Neuron (in vitro differentiated cells): ENCODE data around the gene NEO1.

Experiments
- H2AFZ ChIP-seq: one replicate; pipeline ENCODE4 v1.6.1; 2013; ENCODE audit warnings: low read depth, mild to moderate bottlenecking, inconsistent platforms, low read length, moderate library complexity
- H3K27me3 ChIP-seq: one replicate; pipeline ENCODE4 v1.6.1; 2013; ENCODE audit warnings: low read length; ENCODE audit not compliant: insufficient read depth
- H3K36me3 ChIP-seq: one replicate; pipeline ENCODE4 v1.6.1; 2013; ENCODE audit warnings: low read length; ENCODE audit not compliant: insufficient read depth
- H3K4me1 ChIP-seq: one replicate; pipeline ENCODE4 v1.6.1; 2013; ENCODE audit warnings: low read length; ENCODE audit not compliant: insufficient read depth
- H3K4me3 ChIP-seq: 2 replicates; pipeline ENCODE4 v1.5.1; 2013; ENCODE audit warnings: mild to moderate bottlenecking, low read length, moderate library complexity
- H3K9me3 ChIP-seq: one replicate; pipeline ENCODE4 v1.6.1; 2013; ENCODE audit warnings: low read length

NEO1 gene

GRCh38 chr15:73313861-73314260, 261.6 kb downstream of the NEO1 start:
- Histone ChIP-seq H3K9me3 (peaks cover 2% of the 10 kb centered on the region), H3K4me1 (peaks cover 14% of the 10 kb centered on the region), H3K4me3 (no peak overlapping the region), H2AFZ (no peak overlapping the region), H3K36me3 (peaks cover 6% of the 10 kb centered on the region), H3K27me3 (no peaks in the 10 kb centered on the region)

DNA sequence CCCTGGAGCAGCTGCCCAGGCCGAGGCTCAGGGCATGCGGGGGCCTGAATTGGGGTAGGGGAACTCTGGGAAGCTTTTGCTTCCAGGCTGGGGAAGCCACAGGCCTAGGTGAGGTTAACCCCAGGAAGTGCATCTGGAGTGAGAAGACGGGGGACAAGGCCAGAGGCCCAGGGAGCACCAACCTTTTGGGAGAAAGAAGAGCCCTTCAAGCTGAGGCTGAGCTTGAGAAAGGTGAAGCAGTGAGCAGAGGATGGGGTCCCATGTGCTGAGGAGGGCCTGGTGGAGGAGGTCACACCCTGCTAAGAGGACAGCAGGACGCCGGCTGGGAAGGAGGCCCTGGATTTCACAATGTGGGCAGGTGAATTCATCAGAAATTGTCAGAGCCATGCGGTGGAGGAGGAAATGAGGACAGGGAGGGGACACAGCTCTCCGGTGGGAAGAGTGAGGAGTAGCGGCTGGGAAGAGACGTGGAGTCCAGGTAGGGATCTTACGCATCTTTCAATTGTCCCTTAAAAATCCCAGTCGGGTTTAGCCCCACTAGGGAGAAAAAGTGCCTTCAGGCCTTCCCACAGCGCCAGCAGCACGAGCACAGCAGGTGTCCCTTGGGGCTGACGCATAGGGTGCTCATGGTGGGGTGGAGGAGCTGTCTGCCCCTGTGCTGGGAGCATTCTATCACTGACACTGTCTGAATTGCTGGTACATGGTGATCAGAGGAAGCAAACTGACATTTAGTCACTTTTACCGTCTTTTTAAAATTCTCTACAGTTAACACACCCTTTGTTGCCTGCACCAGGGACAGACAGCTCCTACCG, 265.6 kb downstream of the NEO1 start:
- Histone ChIP-seq H3K9me3 (no peaks in the 10 kb centered on the region), H3K4me3 (no peak overlapping the region), H2AFZ (no peak overlapping the region), H3K4me1 (peaks cover 19% of the 10 kb centered on the region), H3K36me3 (no peaks in the 10 kb centered on the region), H3K27me3 (no peaks in the 10 kb centered on the region)

GRCh38 chr15:73318463-73319351, 266.4 kb downstream of the NEO1 start:
- H3K27me3 ChIP-seq, result no peaks in the 10 kb centered on the region
- H3K4me1 ChIP-seq, result peaks cover 19% of the 10 kb centered on the region
- H3K9me3 ChIP-seq, result no peaks in the 10 kb centered on the region
- H2AFZ ChIP-seq, result no peak overlapping the region
- no peak overlapping the region for H3K4me3 ChIP-seq
- no peaks in the 10 kb centered on the region for H3K36me3 ChIP-seq

- Histone ChIP-seq H2AFZ (no peak overlapping the region), H3K9me3 (no peaks in the 10 kb centered on the region), H3K36me3 (no peaks in the 10 kb centered on the region), H3K4me1 (peaks cover 19% of the 10 kb centered on the region), H3K27me3 (no peaks in the 10 kb centered on the region), H3K4me3 (no peak overlapping the region)
Observed at GRCh38 chr15:73319460-73320245, 267.4 kb downstream of the NEO1 start.

DNA sequence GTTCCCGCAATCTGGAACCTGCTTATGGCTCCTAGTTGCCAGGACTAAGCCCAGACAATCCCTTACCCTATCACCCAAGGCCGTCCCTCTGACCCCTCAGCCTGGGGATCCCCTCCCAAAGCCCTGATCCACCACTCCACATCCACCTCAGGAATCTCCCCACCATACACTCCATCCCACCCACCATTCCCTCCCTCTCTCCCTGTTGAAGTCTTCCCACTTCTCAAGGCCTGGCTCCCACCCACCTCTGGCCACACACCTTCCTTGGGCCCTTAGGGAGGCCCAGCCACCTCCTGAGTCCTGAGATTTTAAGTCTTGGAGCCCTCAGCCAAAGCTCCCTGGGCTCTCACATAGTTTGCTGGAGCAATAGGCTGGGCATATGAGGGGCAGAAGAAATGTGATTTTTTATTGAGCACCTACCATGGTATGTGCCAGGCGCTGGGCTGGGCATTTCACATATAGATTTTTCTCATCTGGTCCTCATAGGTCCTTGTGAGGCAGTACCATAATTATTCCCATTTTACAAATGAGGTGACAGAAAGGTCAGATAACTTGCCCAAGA, 268.4 kb downstream of the NEO1 start:
- H3K36me3 ChIP-seq, result no peaks in the 10 kb centered on the region
- H2AFZ ChIP-seq, result no peak overlapping the region
- H3K27me3 ChIP-seq, result no peaks in the 10 kb centered on the region
- no peak overlapping the region for H3K4me3 ChIP-seq
- no peaks in the 10 kb centered on the region for H3K9me3 ChIP-seq
- H3K4me1 ChIP-seq, result peaks cover 19% of the 10 kb centered on the region

DNA sequence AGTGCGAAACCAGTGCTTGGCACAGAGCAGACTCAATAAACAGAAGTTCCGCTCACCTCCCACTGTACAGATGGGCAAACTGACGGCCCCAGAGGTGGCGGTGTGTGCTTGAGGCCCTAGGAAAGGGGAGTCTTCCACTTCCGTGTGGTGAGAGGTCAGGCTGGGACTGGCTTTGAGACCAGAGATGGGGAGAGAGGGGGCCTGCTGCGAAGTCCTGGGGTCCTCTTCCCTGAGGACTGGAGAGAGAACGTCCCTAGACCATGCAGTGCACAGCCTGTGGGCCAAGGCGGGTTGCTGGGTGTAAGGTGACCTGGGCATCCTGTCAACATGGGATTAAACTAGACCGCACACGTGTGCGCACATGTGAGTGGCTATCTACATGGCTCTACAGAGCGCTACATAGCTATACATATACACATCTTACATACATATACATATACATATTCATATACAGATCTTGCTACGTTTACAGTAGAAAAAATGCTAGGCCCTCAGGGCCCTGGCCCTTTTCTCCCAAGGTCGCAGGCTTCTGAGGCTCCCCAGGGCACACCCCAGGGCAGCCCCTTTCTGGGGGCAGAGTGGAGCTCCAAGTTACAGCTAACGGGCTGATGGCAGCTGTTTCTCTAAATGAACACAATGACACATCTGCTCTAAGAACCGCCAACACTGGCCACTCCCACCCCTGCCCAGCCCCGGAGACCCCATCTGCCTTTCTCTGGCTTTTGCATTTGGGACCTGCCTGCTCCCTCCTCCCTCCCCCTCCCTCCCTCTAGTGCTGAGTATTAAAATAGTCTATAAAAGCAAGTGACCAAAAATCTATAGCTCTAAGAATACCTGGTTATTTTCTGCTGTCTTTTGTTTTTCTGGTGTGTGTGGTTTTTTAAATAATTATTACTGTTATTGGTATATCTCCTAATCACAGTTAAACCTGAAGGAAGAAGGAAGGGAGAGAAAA, 269.5 kb downstream of the NEO1 start:
- Histone ChIP-seq H3K36me3 (no peaks in the 10 kb centered on the region), H3K9me3 (no peaks in the 10 kb centered on the region), H3K27me3 (no peaks in the 10 kb centered on the region), H3K4me1 (peaks cover 19% of the 10 kb centered on the region), H2AFZ (no peak overlapping the region), H3K4me3 (no peak overlapping the region)

- no peaks in the 10 kb centered on the region for H3K36me3 ChIP-seq
- H3K4me3 ChIP-seq, result no peak overlapping the region
- no peaks in the 10 kb centered on the region for H3K27me3 ChIP-seq
- H3K4me1 ChIP-seq, result peaks cover 15% of the 10 kb centered on the region
- H3K9me3 ChIP-seq, result no peaks in the 10 kb centered on the region
- H2AFZ ChIP-seq, result no peak overlapping the region
Observed at GRCh38 chr15:73322665-73323373, 270.6 kb downstream of the NEO1 start.

- H3K9me3 ChIP-seq, result no peaks in the 10 kb centered on the region
- no peaks in the 10 kb centered on the region for H3K27me3 ChIP-seq
- no peak overlapping the region for H3K4me3 ChIP-seq
Observed at GRCh38 chr15:73323374-73323955, 271.2 kb downstream of the NEO1 start.

DNA sequence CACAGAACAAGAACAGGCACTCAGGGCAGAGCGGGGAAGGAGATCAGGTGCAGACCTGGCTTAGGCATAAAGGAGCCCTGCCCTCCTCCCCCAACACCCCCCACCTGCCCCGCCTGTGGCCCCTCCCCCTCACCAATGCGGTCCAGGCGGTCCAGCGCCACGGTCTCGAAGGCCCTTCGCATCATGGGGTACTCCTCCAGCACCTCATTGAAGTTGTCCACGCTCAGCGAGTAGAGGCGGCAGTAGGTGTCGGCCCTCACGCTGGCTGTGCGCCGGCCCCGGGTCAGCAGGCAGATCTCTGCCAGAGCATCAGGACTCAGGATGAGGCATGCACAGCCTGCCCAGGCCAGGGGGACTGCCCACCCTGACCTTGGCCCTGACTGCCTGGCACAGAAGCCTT, 271.7 kb downstream of the NEO1 start:
- no peaks in the 10 kb centered on the region for H3K36me3 ChIP-seq
- H3K4me1 ChIP-seq, result peaks cover 5% of the 10 kb centered on the region
- no peak overlapping the region for H3K4me3 ChIP-seq
- H3K9me3 ChIP-seq, result no peaks in the 10 kb centered on the region
- no peak overlapping the region for H2AFZ ChIP-seq
- H3K27me3 ChIP-seq, result no peaks in the 10 kb centered on the region

More at GRCh38 chr15:73323374-73323955, 271.2 kb downstream of the NEO1 start:
- Histone ChIP-seq H2AFZ (no peak overlapping the region), H3K4me1 (peaks cover 9% of the 10 kb centered on the region), H3K36me3 (no peaks in the 10 kb centered on the region)

DNA sequence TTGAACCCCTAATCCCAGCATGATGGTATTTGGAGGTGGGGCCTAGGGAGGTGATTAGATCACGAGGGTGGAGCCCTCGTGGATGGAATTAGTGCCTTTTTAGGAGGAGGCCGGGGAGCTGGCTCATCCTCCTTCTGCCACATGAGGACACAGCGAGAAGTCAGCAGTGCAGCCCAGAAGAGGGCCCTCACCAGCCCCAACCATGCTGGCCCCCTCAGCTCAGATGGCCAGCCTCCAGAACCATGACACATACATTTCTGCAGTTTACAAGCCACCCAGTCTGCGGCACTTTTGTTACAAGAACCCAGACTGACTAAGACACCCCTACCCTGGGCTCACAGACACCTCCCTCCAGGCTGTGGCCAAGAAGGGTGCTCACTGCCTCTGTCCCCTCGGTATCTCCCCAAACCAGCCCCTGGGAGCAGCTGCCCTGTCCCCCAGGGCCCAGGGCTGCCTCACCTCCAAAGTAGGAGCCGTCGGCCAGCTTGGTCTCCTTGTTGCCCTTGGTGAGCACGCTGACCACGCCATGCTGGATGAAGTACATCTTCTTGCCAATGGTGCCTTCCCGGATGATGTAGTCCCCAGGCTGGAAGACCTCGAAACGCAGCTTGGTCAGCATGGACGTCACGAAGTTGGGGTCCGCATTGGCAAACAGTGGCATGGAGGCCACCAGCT, 272.4 kb downstream of the NEO1 start:
- no peaks in the 10 kb centered on the region for H3K4me1 ChIP-seq

More for the DNA sequence above, 272.4 kb downstream of the NEO1 start:
- H3K4me3 ChIP-seq, result no peak overlapping the region
- H2AFZ ChIP-seq, result no peak overlapping the region
- H3K9me3 ChIP-seq, result no peaks in the 10 kb centered on the region
- peaks cover 2% of the 10 kb centered on the region for H3K36me3 ChIP-seq
- H3K27me3 ChIP-seq, result no peaks in the 10 kb centered on the region
